IPS-NIHi11 (cell line): ENCODE results near the gene KCNK4.
A peak's percentile ranks its signal among the peaks of the same experiment; 100 is the strongest.

Experiments used
- DNase-seq: peaks from one replicate; pipeline ENCODE4 v3.0.0; 2012; ENCODE audit warnings: mixed read lengths, low spot score

The KCNK4 gene

DNA sequence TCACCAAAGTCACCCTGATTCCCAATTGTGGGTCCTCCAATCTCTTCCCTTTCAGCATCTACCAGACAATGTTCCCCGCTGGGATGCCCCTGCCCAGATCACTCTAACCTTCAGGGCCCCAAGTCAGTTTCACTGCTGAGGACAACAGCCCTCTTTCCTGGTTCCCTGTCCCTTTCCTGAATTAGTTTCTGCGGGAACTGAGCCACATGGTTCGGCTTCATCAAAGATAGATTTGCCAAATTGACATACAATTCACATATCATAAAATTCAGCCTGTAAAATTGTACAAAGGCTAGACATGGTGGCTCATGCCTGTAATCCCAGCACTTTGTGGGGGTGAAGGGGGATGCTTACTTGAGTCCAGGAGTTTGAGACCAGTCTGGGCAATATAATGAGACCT lies 36.9 kb downstream of the KCNK4 start:
- no peak for DNase-seq

- DNase-seq: no peak
Measured at GRCh38 chr11:64330888-64331287, 39.8 kb downstream of the KCNK4 start.

DNA sequence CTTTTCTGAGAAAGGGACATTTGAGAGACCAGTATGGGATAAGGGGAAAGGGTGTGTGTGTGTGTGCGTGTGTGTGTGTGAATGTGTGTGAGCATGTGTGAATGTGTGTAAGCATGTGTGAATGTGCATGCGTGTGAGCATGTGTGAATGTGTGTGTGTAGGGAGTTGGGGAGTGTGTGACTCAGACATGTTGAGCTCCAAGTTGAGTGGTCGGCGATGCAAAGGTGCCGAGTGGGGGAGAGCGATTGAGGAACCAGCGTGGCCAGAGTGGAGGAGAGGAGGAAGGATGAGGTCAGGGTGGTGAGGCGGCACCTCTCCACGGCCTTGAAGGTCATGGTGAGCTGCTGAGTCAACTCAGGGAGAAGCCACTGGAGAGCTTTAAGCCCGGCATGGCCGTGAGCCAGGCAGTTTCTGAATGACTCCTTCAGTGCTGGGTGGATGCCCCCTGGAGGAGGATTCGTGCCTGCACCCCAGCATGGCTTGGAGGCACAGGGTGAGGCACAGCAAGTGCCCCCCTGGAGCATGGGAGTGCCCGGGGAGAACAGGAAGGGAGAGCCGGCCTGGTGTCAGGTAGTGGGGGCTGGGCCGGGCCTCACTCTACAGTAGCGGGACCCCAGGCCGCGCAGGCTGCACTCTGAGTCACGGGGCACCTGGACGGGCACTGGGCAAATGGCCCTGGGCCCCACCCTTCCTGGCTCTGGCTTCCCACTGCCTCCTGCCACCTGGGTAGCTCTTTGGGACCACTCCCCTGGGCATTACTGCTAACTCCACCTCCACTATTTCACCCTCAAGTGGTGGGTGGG lies 40.7 kb downstream of the KCNK4 start:
- peak; percentile 74 for DNase-seq

DNA sequence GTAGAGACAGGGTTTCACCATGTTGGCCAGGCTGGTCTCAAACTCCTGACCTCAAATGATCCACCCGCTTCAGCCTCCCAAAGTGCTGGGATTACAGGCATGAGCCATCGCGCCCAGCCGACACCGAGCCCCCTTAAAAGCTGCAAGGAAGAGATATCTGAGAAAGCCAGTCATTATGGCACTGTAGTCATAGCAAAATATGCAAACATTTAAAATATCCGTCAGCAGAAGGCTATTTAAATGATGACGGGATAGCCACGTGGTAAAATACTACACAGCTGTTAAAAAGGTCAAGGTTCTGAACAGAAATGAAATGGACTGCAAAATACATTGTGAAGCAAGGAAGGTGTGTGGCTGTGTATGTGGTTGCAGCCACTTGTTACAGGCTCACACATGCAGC lies 42.5 kb downstream of the KCNK4 start:
- no peak for DNase-seq

- DNase-seq: peak; percentile 70
Measured at GRCh38 chr11:64334764-64335735, 43.9 kb downstream of the KCNK4 start.

GRCh38 chr11:64337538-64338249 lies 46.6 kb downstream of the KCNK4 start:
- no peak for DNase-seq

DNA sequence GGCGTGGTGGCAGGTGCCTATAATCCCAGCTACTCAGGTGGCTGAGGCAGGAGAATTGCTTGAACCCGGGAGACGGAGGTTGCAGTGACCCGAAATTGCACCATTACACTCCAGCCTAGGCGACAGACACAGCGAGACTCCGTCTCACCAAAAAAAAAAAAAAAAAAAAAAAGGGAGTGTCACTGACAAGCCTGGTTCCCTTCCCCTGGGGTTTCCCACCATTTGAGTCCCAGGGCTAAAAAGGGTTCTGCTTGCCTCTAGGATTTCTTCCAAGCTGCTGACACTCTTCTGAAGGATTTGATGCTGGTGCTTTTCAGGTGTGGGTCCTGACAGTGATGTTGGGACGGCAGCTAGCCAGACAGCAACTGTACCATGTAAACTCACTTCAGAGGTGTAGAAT lies 47.6 kb downstream of the KCNK4 start:
- DNase-seq: no peak

- no peak for DNase-seq
Measured at GRCh38 chr11:64339286-64339685, 48.2 kb downstream of the KCNK4 start.

DNA sequence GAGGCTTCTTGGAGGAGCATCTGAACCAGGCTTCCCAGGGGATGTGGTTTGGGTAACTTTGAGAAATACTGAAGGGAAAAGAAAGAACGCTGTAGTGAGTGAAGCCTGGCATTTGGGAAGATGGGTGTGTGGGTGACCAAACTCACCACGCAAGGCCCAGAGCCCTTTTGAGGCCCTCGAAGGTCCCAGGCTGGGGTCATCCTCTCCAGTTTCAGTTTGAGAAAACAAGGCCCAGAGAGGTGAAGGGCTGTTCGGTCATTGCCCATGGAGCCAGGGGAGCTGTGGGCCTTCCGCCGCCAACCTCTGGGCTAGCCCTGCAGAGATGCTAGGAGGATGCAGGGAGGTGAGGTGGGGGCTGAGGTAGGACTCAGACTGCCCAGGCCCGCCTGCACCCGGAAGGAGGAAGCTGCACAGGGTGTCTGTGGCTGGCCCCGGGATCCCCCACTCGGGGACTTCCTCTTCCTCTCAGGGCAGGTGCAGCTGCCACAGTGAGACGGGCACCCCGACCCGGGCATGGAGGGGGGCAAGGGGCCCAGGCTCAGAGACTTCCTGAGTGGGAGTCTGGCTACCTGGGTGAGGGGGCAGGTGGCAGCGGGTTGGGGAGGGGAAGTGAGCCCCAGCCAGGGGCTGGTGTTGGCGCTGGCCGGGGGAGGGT lies 48.8 kb downstream of the KCNK4 start, which contains the start of gene CCDC88B:
CCDC88B (plus strand) TSS at position 451 of the 655 bp plus-strand sequence; CDS start at position 514, 63 bp downstream.
- no peak for DNase-seq

DNA sequence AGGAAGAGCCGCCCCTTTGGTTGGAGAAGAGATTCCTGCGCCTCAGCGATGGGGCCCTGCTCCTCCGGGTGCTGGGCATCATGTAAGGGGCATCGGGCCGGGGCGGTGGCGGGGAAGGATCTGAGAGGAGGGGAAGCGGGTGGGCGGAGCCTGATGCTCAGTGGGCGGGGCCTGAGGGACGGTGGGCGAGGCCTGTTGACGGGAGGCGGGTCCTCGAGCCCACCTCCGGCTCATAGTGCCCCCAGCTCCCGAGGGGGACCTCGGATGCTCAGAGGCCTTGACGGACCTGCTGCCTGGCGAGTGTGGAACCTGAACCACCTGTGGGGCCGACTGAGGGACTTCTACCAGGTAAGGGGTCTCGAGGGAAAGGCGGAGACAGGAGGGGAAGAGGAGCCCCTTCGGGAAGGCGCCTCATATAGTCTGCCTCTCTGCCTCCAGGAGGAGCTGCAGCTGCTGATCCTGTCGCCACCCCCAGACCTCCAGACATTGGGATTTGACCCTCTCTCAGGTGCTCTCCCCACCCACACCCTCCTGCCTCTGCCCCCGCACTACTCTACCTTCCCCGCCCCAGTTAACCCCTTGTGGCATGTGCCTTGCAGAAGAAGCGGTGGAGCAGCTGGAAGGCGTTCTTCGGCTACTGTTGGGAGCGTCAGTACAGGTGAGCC lies 49.7 kb downstream of the KCNK4 start:
- DNase-seq: peak; percentile 88

GRCh38 chr11:64341429-64341828 lies 50.3 kb downstream of the KCNK4 start:
- DNase-seq: no peak

DNA sequence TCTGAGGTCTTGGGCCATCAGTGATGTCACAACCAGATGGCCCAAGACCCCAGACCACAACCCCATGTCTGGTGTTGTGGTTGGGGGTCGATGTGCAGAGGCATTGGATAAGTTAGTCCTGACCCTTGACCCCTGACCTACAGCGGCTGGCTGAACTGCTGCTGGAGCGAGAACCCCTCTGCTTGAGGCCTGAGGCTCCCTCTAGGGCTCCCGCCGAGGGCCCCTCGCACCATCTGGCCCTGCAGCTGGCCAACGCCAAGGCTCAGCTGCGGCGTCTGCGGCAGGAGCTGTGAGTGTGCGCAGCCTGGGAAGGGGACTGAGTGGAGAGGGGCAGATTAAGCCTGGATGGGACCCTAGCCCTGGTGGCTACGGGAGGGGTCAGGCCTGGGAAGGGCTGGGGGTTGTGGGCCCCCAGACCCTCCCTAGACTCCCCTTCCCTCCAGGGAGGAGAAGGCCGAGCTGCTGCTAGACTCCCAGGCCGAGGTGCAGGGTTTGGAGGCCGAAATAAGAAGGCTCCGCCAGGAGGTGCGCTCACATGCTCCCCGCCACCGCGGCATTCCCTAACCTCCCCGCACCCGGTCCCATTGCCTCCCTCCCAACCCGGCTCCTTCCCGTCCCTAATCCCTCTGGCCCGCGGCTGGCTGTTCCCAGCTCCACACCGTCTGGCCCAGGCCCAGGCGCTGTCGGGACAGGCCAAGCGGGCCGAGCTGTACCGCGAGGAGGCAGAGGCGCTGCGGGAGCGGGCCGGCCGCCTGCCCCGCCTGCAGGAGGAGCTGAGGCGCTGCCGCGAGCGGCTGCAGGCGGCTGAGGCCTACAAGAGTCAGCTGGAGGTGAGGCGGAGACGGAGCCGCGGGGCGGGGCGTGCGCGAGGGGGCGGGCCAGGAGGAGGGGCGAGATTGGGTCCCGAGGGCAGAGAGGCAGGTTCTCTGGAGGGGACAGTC lies 51.0 kb downstream of the KCNK4 start:
- DNase-seq: peak; percentile 96

DNA sequence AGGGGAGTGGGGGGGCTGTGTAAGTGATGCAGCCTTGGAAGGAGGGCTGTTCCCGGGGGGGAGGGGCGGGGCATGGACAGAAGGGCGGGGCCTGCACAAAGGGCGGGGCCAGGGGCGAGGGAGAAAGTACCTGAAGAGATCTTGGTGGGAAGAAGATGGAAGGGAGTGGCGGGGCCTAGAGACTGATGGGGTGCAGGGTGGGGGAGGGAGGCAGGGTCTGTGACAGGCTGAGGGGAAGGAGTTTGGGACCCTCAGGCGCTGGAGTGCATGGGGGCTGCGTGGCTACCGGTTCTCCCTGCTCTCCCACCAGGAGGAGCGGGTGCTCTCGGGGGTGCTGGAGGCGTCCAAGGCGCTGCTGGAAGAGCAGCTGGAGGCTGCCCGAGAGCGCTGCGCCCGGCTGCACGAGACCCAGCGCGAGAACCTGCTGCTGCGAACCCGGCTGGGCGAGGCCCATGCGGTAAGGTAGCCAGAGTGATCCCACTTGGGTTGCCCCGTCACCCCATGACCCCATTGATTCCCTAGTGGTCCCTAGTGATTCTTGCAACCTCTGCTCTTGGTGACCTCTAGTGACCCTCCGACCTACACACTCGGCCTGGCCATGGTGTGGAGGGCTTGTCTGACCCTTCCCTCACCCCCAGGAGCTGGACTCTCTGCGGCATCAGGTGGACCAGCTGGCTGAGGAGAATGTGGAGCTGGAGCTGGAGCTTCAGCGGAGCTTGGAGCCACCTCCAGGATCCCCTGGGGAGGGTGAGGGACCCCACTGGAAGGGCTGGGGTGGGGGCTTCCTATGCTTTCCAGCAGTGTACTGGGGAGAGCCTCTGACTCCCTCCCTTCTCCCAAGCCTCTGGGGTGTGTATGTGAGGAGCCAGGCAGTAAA lies 52.0 kb downstream of the KCNK4 start:
- peak; percentile 83 for DNase-seq

GRCh38 chr11:64343767-64344559 lies 52.9 kb downstream of the KCNK4 start:
- DNase-seq: no peak

GRCh38 chr11:64344787-64345186 lies 53.7 kb downstream of the KCNK4 start:
- DNase-seq: no peak

DNA sequence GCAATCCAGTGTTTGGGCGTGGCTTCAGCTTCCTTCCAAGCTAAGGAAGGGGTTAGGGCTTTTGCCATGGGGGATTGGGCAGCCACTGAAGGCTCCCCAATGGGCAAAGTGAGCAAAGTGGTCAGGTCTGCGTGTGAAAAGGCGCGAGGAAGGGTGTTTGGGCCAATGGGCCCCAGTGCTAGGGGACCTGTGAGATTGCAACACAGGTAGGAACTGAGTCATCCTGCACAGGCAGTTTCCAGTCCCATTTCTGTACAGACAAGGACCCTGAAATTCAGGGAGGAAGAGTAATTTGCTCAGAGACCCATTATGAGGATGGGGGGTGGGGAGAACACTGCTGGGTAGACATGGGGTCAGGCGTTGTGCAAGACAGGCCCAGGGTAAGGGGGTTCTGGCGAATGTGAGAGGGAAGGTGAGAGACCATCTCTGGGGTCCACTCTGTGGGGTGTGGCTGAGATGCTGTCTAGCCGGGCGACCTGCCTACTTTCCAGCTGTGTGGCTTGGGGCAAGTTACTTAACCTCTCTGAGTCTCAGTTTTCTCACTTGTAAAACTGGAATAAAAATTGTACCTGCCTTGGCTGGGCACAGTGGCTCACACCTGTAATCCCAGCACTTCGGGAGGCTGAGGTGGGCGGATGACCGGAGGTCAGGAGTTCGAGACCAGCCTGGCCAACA lies 56.2 kb downstream of the KCNK4 start:
- DNase-seq: no peak

GRCh38 chr11:64348383-64349024 lies 57.4 kb downstream of the KCNK4 start:
- no peak for DNase-seq
